ENCODE measurements around the gene ADCY2.

DNA sequence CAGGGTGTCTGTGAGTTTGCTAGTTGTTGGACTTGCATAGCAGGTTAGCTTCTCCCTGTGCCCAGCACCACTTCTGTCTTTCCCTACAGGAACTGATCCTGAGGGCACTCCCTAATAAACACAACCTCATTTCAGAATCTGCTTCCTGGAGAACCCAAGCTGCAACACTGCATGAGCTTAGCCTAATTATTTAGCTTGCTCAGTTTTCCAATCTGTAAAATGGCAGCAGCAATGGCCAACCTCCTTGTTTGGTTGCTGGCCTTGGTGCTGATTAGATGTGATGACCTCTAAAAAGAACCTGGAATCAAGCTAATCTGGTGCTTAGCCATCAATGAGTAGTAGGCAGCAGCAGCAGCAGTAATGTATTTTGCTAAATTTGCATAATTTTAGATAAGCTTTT lies 133.9 kb downstream of the ADCY2 start:
- TF ChIP-seq, protein P1, sequence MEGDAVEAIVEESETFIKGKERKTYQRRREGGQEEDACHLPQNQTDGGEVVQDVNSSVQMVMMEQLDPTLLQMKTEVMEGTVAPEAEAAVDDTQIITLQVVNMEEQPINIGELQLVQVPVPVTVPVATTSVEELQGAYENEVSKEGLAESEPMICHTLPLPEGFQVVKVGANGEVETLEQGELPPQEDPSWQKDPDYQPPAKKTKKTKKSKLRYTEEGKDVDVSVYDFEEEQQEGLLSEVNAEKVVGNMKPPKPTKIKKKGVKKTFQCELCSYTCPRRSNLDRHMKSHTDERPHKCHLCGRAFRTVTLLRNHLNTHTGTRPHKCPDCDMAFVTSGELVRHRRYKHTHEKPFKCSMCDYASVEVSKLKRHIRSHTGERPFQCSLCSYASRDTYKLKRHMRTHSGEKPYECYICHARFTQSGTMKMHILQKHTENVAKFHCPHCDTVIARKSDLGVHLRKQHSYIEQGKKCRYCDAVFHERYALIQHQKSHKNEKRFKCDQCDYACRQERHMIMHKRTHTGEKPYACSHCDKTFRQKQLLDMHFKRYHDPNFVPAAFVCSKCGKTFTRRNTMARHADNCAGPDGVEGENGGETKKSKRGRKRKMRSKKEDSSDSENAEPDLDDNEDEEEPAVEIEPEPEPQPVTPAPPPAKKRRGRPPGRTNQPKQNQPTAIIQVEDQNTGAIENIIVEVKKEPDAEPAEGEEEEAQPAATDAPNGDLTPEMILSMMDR (IDR thresholded peaks at IDR 0.05): no peak
- TF ChIP-seq POLR2A (IDR thresholded peaks at IDR 0.05) (no peak), POLR2AphosphoS5 (IDR thresholded peaks at IDR 0.05; ENCODE audit: insufficient read depth in 1 of 2, low read depth in 1 of 2) (no peak)
